Central memory CD8-positive, alpha-beta T cell (primary cell): ENCODE results near the gene ASB8.

Source experiments
- ATAC-seq: fragments of 150-1000 bp; cut with Tn5 transposase; replicated peaks from 2 replicates; pipeline ENCODE4 v1.10.0; 2022; ENCODE audit warnings: mild to moderate bottlenecking, moderate FRiP score, moderate number of reproducible peaks; ENCODE audit not compliant: poor library complexity, severe bottlenecking; ENCODE audit errors: extremely low read depth
- DNase-seq, 2 donors: peaks; one replicate each; pipeline ENCODE4 v3.0.0; 2021; ENCODE audit warnings: low spot score in 2 of 2
- H3K27ac Mint-ChIP-seq: one replicate; pipeline ENCODE4 v1.8.0; 2022; ENCODE audit warnings: low read depth, mild to moderate bottlenecking, moderate library complexity, mixed read lengths
- H3K27me3 Mint-ChIP-seq: one replicate; pipeline ENCODE4 v1.8.0; 2022; ENCODE audit warnings: mixed read lengths
- H3K36me3 Mint-ChIP-seq: one replicate; pipeline ENCODE4 v1.8.0; 2022; ENCODE audit warnings: mild to moderate bottlenecking, moderate library complexity, mixed read lengths; ENCODE audit not compliant: insufficient read depth
- H3K4me1 Mint-ChIP-seq: one replicate; pipeline ENCODE4 v1.8.0; 2022; ENCODE audit warnings: mixed read lengths
- H3K4me3 Mint-ChIP-seq: one replicate; pipeline ENCODE4 v1.8.0; 2022; ENCODE audit warnings: mild to moderate bottlenecking, moderate library complexity, mixed read lengths
- H3K9me3 Mint-ChIP-seq: one replicate; pipeline ENCODE4 v1.8.0; 2022; ENCODE audit warnings: mixed read lengths

The ASB8 gene

GRCh38 chr12:48179466-48179865, 22.2 kb upstream of the ASB8 start:
- DNase-seq (no peak), ATAC-seq (no peak)
- H3K36me3 Mint-ChIP-seq, result peaks cover 2% of the 10 kb centered on the region
- H3K4me3 Mint-ChIP-seq, result no peak overlapping the region
- no peaks in the 10 kb centered on the region for H3K9me3 Mint-ChIP-seq
- peaks cover 59% of the 10 kb centered on the region for H3K27me3 Mint-ChIP-seq
- H3K27ac Mint-ChIP-seq, result no peak overlapping the region
- H3K4me1 Mint-ChIP-seq, result peaks cover 24% of the 10 kb centered on the region

DNA sequence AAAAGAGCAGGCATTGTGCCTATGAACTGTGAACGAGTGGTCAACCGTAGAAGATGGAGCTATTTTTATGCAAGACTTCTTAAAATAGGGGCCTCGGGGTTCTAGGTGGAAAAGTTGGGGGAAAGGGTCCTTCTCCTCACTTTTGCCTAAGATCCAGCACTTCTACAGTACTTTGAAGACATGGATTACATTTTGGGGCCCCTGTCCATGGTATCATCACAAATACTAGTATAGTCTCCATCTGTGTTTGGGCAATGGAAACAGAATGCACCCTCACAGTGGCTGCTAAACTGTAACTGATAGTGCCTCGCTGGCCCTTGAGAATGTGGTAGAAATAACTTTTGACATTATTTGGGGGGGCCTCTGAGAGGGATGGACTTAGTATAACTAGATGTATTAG, 20.7 kb upstream of the ASB8 start:
- ATAC-seq (no peak), DNase-seq (no peak)
- peaks cover 18% of the 10 kb centered on the region for H3K4me1 Mint-ChIP-seq
- no peak overlapping the region for H3K4me3 Mint-ChIP-seq
- H3K36me3 Mint-ChIP-seq, result no peaks in the 10 kb centered on the region
- no peaks in the 10 kb centered on the region for H3K9me3 Mint-ChIP-seq
- H3K27me3 Mint-ChIP-seq, result peaks cover 56% of the 10 kb centered on the region
- H3K27ac Mint-ChIP-seq, result no peak overlapping the region

DNA sequence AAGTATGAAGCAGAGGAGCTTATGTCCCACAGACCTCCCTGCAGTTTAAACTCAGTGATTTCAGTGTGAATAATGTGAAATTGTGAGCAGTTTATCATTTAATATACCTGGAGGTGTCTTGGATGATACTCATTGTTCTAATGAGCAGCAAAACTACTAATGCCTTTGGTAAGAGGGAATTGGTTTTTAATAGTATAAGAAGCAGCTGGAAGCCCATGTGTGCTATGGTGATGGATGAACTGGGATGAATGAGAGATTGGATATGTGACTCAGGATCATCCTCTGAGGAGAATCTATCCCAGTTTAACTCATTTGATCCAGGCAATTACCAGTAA, 19.1 kb upstream of the ASB8 start:
- Mint-ChIP-seq H3K4me3 (no peak overlapping the region), H3K9me3 (no peaks in the 10 kb centered on the region), H3K36me3 (no peaks in the 10 kb centered on the region), H3K4me1 (peaks cover 9% of the 10 kb centered on the region), H3K27ac (no peak overlapping the region), H3K27me3 (peaks cover 55% of the 10 kb centered on the region)
- DNase-seq (no peak), ATAC-seq (no peak)

GRCh38 chr12:48175613-48176416, 18.5 kb upstream of the ASB8 start:
- H3K9me3 Mint-ChIP-seq, result no peaks in the 10 kb centered on the region

DNA sequence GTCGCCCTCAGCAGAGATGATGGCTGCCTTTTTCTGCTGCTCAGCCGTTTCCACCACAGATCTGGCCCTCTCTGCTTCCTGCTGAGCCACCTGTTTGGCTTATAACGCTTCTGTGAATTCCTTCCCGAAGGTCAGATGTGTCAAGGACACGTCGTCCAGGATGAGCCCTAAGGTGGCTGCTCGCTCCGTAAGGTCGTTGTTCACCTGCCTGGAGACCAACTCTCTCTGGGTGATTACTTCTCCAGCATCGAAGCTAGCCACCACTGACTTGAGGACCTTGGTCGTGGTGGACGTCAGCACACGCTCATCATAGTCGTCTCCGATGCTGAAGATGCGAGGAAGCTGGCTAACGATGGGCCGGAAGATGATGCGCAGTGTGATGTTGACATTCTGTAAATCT, 11.7 kb upstream of the ASB8 start:
- Mint-ChIP-seq H3K4me3 (no peak overlapping the region), H3K9me3 (no peaks in the 10 kb centered on the region), H3K4me1 (no peaks in the 10 kb centered on the region), H3K36me3 (peaks cover 3% of the 10 kb centered on the region), H3K27me3 (peaks cover 16% of the 10 kb centered on the region), H3K27ac (no peak overlapping the region)
- no peak for DNase-seq
- ATAC-seq, result no peak

More at GRCh38 chr12:48175613-48176416, 18.5 kb upstream of the ASB8 start:
- H3K4me3 Mint-ChIP-seq, result no peak overlapping the region
- ATAC-seq (no peak), DNase-seq (no peak)
- peaks cover 9% of the 10 kb centered on the region for H3K4me1 Mint-ChIP-seq
- no peaks in the 10 kb centered on the region for H3K36me3 Mint-ChIP-seq
- no peak overlapping the region for H3K27ac Mint-ChIP-seq
- peaks cover 49% of the 10 kb centered on the region for H3K27me3 Mint-ChIP-seq

- peak; percentile 32 for ATAC-seq
- H3K4me1 Mint-ChIP-seq, result no peaks in the 10 kb centered on the region
- peak in 1 of 2 donors; percentile 31 for DNase-seq
- H3K9me3 Mint-ChIP-seq, result no peaks in the 10 kb centered on the region
- peaks cover 26% of the 10 kb centered on the region for H3K27me3 Mint-ChIP-seq
- peaks cover 3% of the 10 kb centered on the region for H3K36me3 Mint-ChIP-seq
- H3K4me3 Mint-ChIP-seq, result no peak overlapping the region
- no peak overlapping the region for H3K27ac Mint-ChIP-seq
Measured at GRCh38 chr12:48165089-48165981, 8.0 kb upstream of the ASB8 start.

DNA sequence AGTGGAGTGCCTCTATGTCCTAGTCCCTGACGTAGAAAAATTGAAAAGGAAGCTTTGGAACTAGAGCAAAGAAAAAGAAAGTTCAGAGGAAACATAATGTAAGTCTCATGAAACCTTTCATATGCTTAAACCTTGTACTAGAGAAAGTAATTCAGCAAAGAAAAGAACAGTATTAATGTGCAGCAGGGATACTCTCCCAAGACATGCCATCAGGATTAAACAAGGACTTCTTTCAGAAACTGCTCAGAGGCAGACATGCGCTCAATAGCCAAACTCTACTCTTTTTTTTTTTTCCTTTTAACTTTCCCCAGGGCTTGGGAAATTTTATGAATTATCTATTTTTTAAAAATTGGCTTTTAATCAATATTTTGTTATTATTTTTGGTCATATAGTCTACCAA, 7.1 kb upstream of the ASB8 start:
- no peaks in the 10 kb centered on the region for H3K4me1 Mint-ChIP-seq
- H3K4me3 Mint-ChIP-seq, result no peak overlapping the region
- DNase-seq (no peak), ATAC-seq (no peak)
- no peaks in the 10 kb centered on the region for H3K9me3 Mint-ChIP-seq
- H3K27ac Mint-ChIP-seq, result no peak overlapping the region
- peaks cover 26% of the 10 kb centered on the region for H3K27me3 Mint-ChIP-seq
- peaks cover 3% of the 10 kb centered on the region for H3K36me3 Mint-ChIP-seq

DNA sequence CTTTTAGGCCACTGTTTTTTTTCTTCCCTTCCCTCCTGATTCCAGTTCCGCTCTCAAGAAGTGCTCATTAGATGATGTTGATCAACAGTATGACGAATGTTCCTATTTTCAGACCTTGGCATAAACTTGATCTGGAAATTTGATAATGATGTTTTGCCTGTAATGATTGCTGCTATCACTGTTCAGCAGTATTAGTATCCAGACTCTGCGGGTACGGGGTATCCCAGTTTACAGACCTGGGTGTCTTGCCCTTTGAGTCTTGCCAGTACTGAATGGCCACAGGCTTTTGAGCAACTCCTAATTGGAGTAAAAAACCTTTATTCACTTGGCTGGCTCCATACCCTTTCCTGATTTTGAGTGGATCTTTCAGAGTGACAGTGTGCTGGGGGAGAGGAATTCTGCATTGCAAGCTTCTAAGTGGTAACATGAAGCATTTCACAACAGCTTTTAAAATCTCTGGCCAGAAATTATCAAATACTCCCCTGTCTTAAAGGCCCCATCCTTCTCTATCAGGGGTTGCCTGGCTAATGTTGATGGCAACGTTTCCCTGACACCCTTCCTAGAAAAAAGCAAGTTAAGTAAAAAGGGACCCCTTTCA, 5.9 kb upstream of the ASB8 start:
- no peaks in the 10 kb centered on the region for H3K9me3 Mint-ChIP-seq
- no peak for DNase-seq
- H3K4me1 Mint-ChIP-seq, result peaks cover 5% of the 10 kb centered on the region
- H3K27me3 Mint-ChIP-seq, result peaks cover 26% of the 10 kb centered on the region
- H3K36me3 Mint-ChIP-seq, result no peaks in the 10 kb centered on the region
- no peak overlapping the region for H3K4me3 Mint-ChIP-seq
- H3K27ac Mint-ChIP-seq, result no peak overlapping the region
- ATAC-seq, result no peak

DNA sequence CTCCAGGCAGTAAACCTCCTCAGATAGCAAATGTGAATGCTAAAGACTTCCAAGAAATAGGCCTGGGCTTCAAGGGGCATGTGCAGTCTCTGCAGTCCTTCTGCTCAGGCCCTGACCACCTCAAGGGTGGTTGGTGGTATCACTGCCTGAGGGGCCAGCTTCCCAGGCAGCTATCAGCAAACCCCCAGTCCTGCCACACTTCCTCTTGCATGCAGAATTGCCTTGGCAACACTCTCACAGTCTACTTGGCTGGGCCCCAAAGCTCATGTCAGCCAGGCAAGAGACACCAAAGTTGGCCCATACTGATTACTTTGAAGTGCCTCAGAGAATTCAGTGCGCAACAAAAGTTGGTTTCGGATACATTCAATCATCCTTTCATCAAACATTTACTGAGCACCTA, 3.5 kb upstream of the ASB8 start:
- peaks cover 15% of the 10 kb centered on the region for H3K36me3 Mint-ChIP-seq
- H3K9me3 Mint-ChIP-seq, result no peaks in the 10 kb centered on the region
- ATAC-seq, result no peak
- no peak for DNase-seq
- H3K4me1 Mint-ChIP-seq, result peaks cover 18% of the 10 kb centered on the region
- H3K27ac Mint-ChIP-seq, result no peak overlapping the region
- H3K27me3 Mint-ChIP-seq, result peaks cover 17% of the 10 kb centered on the region
- no peak overlapping the region for H3K4me3 Mint-ChIP-seq

GRCh38 chr12:48160046-48160445, 2.7 kb upstream of the ASB8 start:
- Mint-ChIP-seq H3K36me3 (peaks cover 15% of the 10 kb centered on the region), H3K27me3 (peaks cover 10% of the 10 kb centered on the region), H3K27ac (no peak overlapping the region), H3K4me3 (no peak overlapping the region), H3K4me1 (peaks cover 18% of the 10 kb centered on the region), H3K9me3 (no peaks in the 10 kb centered on the region)
- DNase-seq (no peak), ATAC-seq (no peak)

GRCh38 chr12:48157889-48158370, 615 bp upstream of the ASB8 start:
- DNase-seq, result no peak
- no peaks in the 10 kb centered on the region for H3K9me3 Mint-ChIP-seq
- peaks cover 30% of the 10 kb centered on the region for H3K4me1 Mint-ChIP-seq
- H3K36me3 Mint-ChIP-seq, result peaks cover 23% of the 10 kb centered on the region
- H3K27ac Mint-ChIP-seq, result peak overlapping the region; percentile 97
- peak; percentile 21 for ATAC-seq
- H3K27me3 Mint-ChIP-seq, result peaks cover under 1% of the 10 kb centered on the region
- peak overlapping the region; percentile 95 for H3K4me3 Mint-ChIP-seq

DNA sequence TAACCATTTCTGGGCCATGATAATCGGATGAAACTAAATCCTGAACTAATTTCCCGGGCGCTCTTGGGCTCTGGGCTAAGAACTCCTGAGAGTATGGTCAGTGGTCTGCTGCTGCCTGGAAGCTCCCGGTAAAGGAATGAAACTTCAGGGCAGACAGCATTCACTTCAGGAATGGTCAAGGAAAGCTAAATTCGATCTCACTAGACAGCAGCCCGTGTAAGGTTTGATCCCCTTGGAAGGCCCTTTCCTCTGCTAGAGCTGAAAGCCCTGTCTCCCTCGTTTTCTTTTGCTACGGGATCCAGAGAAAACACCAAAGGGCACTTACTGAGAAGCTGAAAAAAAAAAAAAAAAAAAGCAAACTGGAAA, 680 bp downstream of the ASB8 start:
- H3K27ac Mint-ChIP-seq, result peak overlapping the region; percentile 97
- peaks cover 32% of the 10 kb centered on the region for H3K4me1 Mint-ChIP-seq
- no peaks in the 10 kb centered on the region for H3K27me3 Mint-ChIP-seq
- no peaks in the 10 kb centered on the region for H3K9me3 Mint-ChIP-seq
- peak overlapping the region; percentile 95 for H3K4me3 Mint-ChIP-seq
- H3K36me3 Mint-ChIP-seq, result peaks cover 31% of the 10 kb centered on the region
- ATAC-seq, result no peak
- no peak for DNase-seq
